OCI-LY7 (cell line): ENCODE data around the gene NKAIN2. TPM values are rescaled to one million over a fixed set of nuclear protein-coding genes. Genes with fewer than 3 reads are reported as not detected.

Source experiments
- BruUV-seq: library from RNA; stranded (reverse); fragments of 400-500 nt; replicated peaks from 2 replicates; lab custom pipeline; 2021; lab: Mats Ljungman, UMichigan
- CTCF ChIA-PET: fragments of 300-600 bp; sonication (Branson Sonifier 250); formaldehyde crosslinking; loops from one replicate; lab custom pipeline; 2022; ENCODE audit warnings: antibody characterized with exemption; ENCODE audit not compliant: unreplicated experiment; lab: Charles Lee
- POLR2A ChIA-PET: fragments of 300-600 bp; sonication (Branson Sonifier 250); formaldehyde crosslinking; loops from one replicate; lab custom pipeline; 2022; ENCODE audit warnings: antibody characterized with exemption; lab: Charles Lee
- DNase-seq: peaks from one replicate; pipeline ENCODE4 v3.0.0-alpha.2; 2015; ENCODE audit warnings: low spot score
- H2AFZ ChIP-seq: fragments of 200-600 bp; sonication (generic), shearing (Covaris generic); 2 replicates; pipeline ENCODE4 v1.6.1; 2014; ENCODE audit warnings: mild to moderate bottlenecking, antibody characterized with exemption, low read length, moderate library complexity
- H3K27ac ChIP-seq: fragments of 200-600 bp; sonication (generic); 2 replicates; pipeline ENCODE4 v1.5.1; 2014; ENCODE audit warnings: mixed run types, low read depth, mild to moderate bottlenecking, moderate library complexity, low read length, inconsistent platforms; ENCODE audit not compliant: poor library complexity, severe bottlenecking
- H3K36me3 ChIP-seq: fragments of 200-600 bp; sonication (generic); 2 replicates; pipeline ENCODE4 v1.6.1; 2014; ENCODE audit warnings: mild to moderate bottlenecking, antibody characterized with exemption, low read length, moderate library complexity, mixed read lengths; ENCODE audit not compliant: insufficient read depth
- H3K4me1 ChIP-seq: fragments of 200-600 bp; sonication (generic); 2 replicates; pipeline ENCODE4 v1.5.1; 2014; ENCODE audit warnings: mild to moderate bottlenecking, low read length; ENCODE audit not compliant: insufficient read depth, poor library complexity, severe bottlenecking
- H3K4me2 ChIP-seq: fragments of 200-600 bp; sonication (generic); 2 replicates; pipeline ENCODE4 v1.6.1; 2014; ENCODE audit warnings: mild to moderate bottlenecking, low read length
- H3K4me3 ChIP-seq: fragments of 200-600 bp; sonication (generic); 2 replicates; pipeline ENCODE4 v1.5.1; 2014; ENCODE audit warnings: mild to moderate bottlenecking, low read depth, low read length; ENCODE audit not compliant: poor library complexity, severe bottlenecking
- H3K79me2 ChIP-seq: fragments of 200-600 bp; sonication (generic); 2 replicates; pipeline ENCODE4 v1.6.1; 2016; ENCODE audit warnings: low read depth, mild to moderate bottlenecking, low read length, moderate library complexity, mixed read lengths; ENCODE audit not compliant: insufficient read depth
- H3K9me2 ChIP-seq: fragments of 200-600 bp; sonication (generic); 2 replicates; pipeline ENCODE4 v1.6.1; 2016; ENCODE audit warnings: mild to moderate bottlenecking, low read length, mixed read lengths; ENCODE audit not compliant: insufficient read depth
- H3K9me3 ChIP-seq: fragments of 200-600 bp; sonication (generic); 2 replicates; pipeline ENCODE4 v1.6.1; 2014; ENCODE audit warnings: mild to moderate bottlenecking, mixed run types, low read length, mixed read lengths
- H4K20me1 ChIP-seq: fragments of 200-600 bp; sonication (generic); 2 replicates; pipeline ENCODE4 v1.6.1; 2014; ENCODE audit warnings: mild to moderate bottlenecking, antibody characterized with exemption, low read length, moderate library complexity, mixed read lengths; ENCODE audit not compliant: insufficient read depth
- EZH2phosphoT487 ChIP-seq: fragments of 200-600 bp; sonication (generic); IDR thresholded peaks from 2 replicates; pipeline ENCODE4 v1.6.1; 2018; ENCODE audit warnings: low read depth, borderline replicate concordance, mild to moderate bottlenecking, mixed run types, antibody characterized with exemption, low read length, moderate library complexity, mixed read lengths
- intact Hi-C: fragments of 100-400 bp; cut with micrococcal nuclease; formaldehyde crosslinking; loops from one replicate; pipeline ENCODE4 v1.10.0; 2022; ENCODE audit not compliant: unreplicated experiment
- total RNA-seq, 2 experiments: library from RNA; depleted of rRNA in 1 of 2; stranded (reverse); fragments of >200 nt in 1 of 2; shearing (Covaris generic) in 1 of 2; gene quantifications; 2 replicates each; pipeline ENCODE4 v1.2.3, GENCODE V29; 2014 to 2022
- TF ChIP-seq, protein P1 (sequence below): fragments of 200-600 bp; sonication (generic); conservative IDR thresholded peaks from 2 replicates; pipeline ENCODE4 v1.5.1; 2014; ENCODE audit warnings: mild to moderate bottlenecking, antibody characterized with exemption, low read length, moderate library complexity, mixed read lengths

Gene NKAIN2
- total RNA-seq, 2 experiments from 2014 or later: not detected

DNA sequence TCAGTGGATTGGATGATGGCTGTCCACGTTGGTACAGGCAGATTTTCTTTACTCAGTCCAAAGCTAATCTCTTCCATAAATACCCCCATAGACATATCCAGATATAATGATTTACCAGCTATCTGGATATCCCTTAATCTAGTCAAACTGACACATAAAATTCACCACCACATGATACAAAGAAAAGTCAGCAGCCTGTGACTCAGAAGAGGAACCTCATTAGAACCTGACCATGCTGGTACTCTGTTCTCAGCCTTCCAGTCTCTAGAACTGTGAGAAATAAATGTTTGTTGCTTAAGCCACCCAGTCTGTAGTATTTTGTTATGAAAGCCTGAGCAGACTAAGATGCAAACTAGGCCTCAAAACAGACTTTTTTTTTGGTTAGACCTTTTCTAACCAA, 727.3 kb downstream of the NKAIN2 start:
- TF ChIP-seq, protein P1, sequence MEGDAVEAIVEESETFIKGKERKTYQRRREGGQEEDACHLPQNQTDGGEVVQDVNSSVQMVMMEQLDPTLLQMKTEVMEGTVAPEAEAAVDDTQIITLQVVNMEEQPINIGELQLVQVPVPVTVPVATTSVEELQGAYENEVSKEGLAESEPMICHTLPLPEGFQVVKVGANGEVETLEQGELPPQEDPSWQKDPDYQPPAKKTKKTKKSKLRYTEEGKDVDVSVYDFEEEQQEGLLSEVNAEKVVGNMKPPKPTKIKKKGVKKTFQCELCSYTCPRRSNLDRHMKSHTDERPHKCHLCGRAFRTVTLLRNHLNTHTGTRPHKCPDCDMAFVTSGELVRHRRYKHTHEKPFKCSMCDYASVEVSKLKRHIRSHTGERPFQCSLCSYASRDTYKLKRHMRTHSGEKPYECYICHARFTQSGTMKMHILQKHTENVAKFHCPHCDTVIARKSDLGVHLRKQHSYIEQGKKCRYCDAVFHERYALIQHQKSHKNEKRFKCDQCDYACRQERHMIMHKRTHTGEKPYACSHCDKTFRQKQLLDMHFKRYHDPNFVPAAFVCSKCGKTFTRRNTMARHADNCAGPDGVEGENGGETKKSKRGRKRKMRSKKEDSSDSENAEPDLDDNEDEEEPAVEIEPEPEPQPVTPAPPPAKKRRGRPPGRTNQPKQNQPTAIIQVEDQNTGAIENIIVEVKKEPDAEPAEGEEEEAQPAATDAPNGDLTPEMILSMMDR: no peak
- TF ChIP-seq EZH2phosphoT487: no peak
- POLR2A ChIA-PET: no interaction called here
- no peaks in the 10 kb centered on the region for H3K36me3 ChIP-seq
- H3K79me2 ChIP-seq: no peaks in the 10 kb centered on the region
- no peak overlapping the region for H2AFZ ChIP-seq
- CTCF ChIA-PET: no interaction called here
- H3K27ac ChIP-seq: no peak overlapping the region
- H3K9me2 ChIP-seq: no peaks in the 10 kb centered on the region
- H3K4me3 ChIP-seq: no peak overlapping the region
- no peak overlapping the region for H3K4me2 ChIP-seq
- H3K4me1 ChIP-seq: no peaks in the 10 kb centered on the region
- no peak for DNase-seq
- no peaks in the 10 kb centered on the region for H3K9me3 ChIP-seq
- no peaks in the 10 kb centered on the region for H4K20me1 ChIP-seq
- intact Hi-C loops: no loop called here
- BruUV-seq: no TSS peak

DNA sequence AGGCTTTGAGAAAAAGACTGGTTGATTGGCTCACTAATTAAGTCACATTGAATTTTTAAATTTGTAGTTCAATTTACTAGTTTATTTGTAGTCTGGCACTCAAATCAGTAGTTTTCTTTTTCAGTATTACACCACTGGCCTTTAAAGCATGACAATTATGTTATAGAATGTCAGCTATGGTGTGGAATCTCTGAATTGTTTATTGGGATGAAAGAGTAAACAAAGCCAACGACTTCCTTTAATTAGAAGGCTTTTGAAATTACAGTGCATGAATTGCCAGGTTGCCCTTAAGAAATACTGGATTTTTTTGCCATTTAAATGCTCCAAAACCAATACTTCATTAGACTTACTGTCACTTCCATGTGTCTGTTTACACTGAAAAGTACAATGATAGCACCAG, 731.6 kb downstream of the NKAIN2 start:
- H3K36me3 ChIP-seq: no peaks in the 10 kb centered on the region
- no peaks in the 10 kb centered on the region for H3K4me1 ChIP-seq
- no peak for DNase-seq
- H3K4me2 ChIP-seq: no peak overlapping the region
- no peak overlapping the region for H3K4me3 ChIP-seq
- H3K9me3 ChIP-seq: no peaks in the 10 kb centered on the region
- no peaks in the 10 kb centered on the region for H4K20me1 ChIP-seq
- TF ChIP-seq EZH2phosphoT487: no peak
- TF ChIP-seq, protein P1: no peak
- intact Hi-C loops: no loop called here
- no peak overlapping the region for H2AFZ ChIP-seq
- H3K9me2 ChIP-seq: no peaks in the 10 kb centered on the region
- ChIA-PET POLR2A (interaction anchor here (0.7 kb wide), 1 partner anchor 19 kb away, joined by 4 read pairs; no protein-coding TSS in a partner anchor), CTCF (no interaction called here)
- no TSS peak for BruUV-seq
- H3K79me2 ChIP-seq: no peaks in the 10 kb centered on the region
- H3K27ac ChIP-seq: no peak overlapping the region

DNA sequence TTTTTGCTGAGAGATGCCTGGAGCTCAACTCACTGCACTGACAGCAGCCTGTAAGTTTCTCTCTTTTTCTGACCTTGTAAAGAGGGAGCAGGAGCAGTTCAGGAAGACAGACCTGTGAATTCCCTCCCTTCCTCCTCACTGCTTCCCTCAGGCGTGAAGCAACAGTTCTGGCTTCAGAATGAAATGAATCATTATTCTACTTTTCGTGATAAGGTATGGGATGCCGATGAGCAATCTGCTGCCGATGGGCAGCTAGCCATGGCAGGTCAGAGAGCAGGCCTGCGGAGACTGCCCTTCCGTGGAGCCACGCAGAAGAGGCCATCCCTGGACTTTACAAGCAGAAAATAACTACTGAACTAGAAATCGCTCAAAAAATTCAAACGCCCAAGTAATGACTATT, 732.1 kb downstream of the NKAIN2 start:
- no TSS peak for BruUV-seq
- Histone ChIP-seq H3K36me3 (no peaks in the 10 kb centered on the region), H3K4me2 (no peak overlapping the region), H3K9me2 (no peaks in the 10 kb centered on the region), H3K9me3 (no peaks in the 10 kb centered on the region), H3K4me3 (no peak overlapping the region), H4K20me1 (no peaks in the 10 kb centered on the region), H3K4me1 (no peaks in the 10 kb centered on the region), H2AFZ (no peak overlapping the region), H3K79me2 (no peaks in the 10 kb centered on the region), H3K27ac (no peak overlapping the region)
- no peak for TF ChIP-seq EZH2phosphoT487
- TF ChIP-seq, protein P1: no peak
- DNase-seq: no peak
- POLR2A ChIA-PET: no interaction called here
- CTCF ChIA-PET: no interaction called here
- intact Hi-C loops: loop anchor here (2.0 kb wide), 1 partner anchor 65 kb away; no protein-coding TSS in a partner anchor
